Measurements from ENCODE around the gene PNLIPRP3.
A peak's percentile ranks its signal among the peaks of the same experiment; 100 is the strongest.
"Not testable (repeated sequence)": the region's sequence is repeated elsewhere in the genome, so short reads cannot be mapped to it uniquely, and the experiment has no call there.

Gene PNLIPRP3

DNA sequence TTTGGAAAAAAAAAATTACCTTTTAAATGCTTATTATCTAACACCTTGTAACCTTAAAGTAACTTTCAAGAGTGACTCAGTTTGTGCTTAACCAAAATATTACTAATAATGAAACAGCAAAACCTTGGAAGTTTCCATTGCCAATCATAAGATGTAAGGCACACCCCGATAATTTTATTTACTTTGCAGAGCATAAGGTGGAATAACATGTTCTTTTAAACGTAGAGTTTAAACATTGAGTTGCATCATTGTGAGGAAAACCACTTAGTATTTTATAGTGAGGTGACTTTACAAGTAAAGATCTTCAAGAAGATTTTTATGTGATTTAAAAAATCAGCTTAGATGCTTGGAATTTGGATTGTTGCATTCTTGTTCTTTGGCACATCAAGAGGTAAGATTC lies at the start of gene PNLIPRP3:
TSS of gene PNLIPRP3 (plus strand) at position 177 of the 400 bp plus-strand sequence. CDS start at position 343, 166 bp downstream.
- DNase-seq: no peak

DNA sequence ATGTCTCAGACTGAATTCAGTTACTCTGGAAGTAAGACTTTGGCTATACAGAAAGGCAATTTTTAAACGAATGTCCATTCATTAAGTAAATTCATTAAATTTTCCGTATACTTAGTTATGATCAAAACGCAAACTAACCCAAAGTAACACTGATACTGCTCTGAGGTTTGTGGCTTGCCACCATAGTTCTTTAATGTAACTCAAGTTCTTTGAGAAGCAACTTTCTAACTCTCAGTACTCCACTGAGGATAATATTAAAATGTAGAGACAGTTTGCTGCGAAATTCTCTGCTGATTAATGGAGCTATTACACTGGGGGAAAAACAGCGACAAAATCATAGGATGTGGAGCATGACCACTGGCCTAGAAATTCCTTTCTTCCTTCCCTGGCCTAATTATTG lies 45.4 kb upstream of the PNLIPRP3 start:
- DNase-seq: no peak

- DNase-seq: no peak
Measured at GRCh38 chr10:116385311-116385710, 42.3 kb upstream of the PNLIPRP3 start.

DNA sequence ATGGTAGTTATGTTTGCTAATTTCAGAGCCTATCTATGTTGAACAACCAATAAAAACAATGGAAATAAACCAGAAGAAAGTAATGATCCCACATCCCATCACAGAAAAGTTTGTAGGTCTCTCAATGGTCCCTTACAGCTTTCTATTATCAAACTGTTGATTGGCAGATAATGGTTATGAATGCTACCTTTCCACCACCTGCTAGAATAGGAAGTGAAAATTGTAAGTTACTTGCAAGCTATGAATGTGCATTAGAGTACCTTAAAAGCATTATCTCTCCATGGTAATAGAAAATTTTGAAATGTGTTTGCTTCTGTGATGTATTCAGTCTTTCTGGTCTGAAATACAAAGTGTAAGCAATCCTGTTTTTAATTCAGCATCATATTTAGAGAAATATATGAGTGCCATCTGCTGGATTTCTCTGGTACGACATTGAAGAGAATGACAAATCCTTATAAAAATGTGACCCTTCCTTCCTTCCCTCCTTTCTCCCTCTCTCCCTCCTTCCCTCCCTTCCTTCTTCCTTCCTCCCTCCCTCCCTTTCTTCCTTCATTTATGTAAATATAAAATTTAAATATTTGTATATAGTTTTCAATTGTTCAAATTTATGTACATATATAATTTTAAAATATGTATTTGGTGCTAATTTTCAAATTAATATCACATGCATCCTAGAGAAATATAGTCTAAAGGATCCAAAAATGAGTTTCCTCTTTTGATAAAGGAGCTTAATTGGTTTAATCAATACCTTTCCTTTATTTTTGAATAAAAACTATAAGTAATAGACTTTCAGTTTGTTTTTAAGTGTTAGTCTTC lies 41.4 kb upstream of the PNLIPRP3 start:
- peak; percentile 37 for DNase-seq

DNA sequence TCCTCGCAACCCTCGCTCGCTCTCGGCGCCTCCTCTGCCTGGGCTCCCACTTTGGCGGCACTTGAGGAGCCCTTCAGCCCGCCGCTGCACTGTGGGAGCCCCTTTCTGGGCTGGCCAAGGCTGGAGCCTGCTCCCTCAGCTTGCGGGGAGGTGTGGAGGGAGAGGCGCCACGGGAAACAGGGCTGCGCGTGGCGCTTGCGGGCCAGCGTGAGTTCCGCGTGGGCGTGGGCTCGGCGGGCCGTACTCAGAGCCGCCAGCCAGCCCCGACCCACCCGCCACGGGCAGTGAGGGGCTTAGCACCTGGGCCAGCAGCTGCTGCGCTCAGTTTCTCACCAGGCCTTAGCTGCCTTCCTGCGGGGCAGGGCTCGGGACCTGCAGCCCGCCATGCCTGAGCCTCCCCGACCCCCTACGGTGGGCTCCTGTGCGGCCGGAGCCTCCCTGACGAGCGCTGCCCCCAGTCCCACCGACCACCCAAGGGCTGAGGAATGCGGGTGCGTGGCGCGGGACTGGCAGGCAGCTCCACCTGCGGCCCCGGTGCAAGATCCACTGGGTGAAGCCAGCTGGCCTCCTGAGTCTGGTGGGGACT lies 34.3 kb upstream of the PNLIPRP3 start:
- not testable (repeated sequence) for DNase-seq

DNA sequence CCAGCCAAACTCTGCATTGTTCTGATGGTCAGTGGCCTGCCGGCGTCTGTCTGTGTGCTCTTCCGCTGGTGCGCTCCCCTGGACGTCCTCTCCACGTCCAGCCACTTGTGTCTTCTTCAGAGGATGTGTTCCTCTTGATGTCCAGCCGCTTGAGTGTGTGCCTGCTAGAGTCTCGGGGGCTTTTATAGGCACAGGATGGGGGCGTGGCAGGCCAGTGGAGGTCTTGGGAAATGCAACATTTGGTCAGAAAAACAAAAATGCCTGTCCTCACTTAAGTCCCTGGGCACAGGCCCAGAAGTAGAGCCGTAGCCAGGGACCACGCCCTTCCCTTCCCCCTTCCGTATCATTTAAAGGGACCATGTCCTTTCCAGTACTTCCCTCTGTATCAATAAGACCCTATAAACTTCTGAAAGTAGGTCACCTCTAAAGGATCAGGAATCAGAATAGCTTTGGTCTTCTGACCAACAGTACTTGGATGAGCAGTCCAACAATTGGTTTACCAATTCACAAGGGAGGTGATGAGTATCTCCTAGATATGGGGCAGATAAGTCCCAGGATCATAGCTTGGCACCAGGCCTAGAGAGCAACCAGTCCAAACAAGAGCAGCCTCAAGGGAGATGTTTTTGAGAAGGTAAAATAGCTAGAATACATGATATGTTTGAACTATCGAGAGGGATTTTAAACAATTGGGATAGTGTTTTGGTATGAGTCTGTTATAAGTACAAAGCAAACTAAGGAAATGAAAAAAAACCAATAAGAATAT lies 32.2 kb upstream of the PNLIPRP3 start:
- no peak for DNase-seq

- no peak for DNase-seq
Measured at GRCh38 chr10:116398224-116398623, 29.4 kb upstream of the PNLIPRP3 start.

- DNase-seq: no peak
Measured at GRCh38 chr10:116402858-116403257, 24.8 kb upstream of the PNLIPRP3 start.

GRCh38 chr10:116403740-116404250 lies 23.9 kb upstream of the PNLIPRP3 start:
- DNase-seq: peak; percentile 11

DNA sequence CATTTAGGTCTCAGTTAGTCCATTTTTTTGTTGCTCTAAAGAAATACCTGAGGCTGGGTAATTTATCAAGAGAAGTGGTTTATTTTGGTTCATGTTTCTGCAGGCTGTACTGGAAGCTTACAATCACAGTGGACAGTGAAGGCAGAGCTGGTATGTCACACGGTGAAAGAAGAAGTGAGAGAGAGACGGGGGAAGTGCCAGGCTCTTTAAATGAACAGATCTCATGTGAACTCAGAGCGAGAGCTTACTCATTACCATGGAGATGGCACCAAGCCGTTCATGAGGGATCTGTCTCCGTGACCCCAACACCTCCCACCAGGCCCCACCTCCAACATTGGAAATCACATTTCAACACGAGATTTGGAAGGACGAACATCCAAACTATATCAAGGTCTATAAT lies 18.9 kb upstream of the PNLIPRP3 start:
- DNase-seq: no peak

GRCh38 chr10:116410351-116410750 lies 17.3 kb upstream of the PNLIPRP3 start:
- no peak for DNase-seq

GRCh38 chr10:116417821-116418220 lies 9.8 kb upstream of the PNLIPRP3 start:
- peak; percentile 9 for DNase-seq

DNA sequence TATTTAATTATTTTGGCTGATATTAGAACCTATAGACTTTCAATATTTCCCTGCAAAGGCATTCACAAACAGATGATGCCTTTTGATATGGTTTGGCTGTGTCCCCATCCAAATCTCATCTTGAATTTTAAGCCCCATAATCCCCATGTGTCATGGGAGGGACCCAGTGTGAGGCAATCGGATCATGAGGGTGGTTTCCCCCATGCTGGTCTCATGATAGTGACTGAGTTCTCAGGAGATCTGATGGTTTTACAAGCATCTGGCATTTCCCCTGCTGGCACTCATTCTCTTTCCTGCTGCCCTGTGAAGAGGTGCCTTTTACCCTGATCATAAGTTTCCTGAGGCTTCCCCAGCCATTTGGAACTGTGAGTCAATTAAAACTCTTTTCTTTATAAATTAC lies 9.3 kb upstream of the PNLIPRP3 start:
- DNase-seq: no peak

- DNase-seq: no peak
Measured at GRCh38 chr10:116421815-116422214, 5.8 kb upstream of the PNLIPRP3 start.

DNA sequence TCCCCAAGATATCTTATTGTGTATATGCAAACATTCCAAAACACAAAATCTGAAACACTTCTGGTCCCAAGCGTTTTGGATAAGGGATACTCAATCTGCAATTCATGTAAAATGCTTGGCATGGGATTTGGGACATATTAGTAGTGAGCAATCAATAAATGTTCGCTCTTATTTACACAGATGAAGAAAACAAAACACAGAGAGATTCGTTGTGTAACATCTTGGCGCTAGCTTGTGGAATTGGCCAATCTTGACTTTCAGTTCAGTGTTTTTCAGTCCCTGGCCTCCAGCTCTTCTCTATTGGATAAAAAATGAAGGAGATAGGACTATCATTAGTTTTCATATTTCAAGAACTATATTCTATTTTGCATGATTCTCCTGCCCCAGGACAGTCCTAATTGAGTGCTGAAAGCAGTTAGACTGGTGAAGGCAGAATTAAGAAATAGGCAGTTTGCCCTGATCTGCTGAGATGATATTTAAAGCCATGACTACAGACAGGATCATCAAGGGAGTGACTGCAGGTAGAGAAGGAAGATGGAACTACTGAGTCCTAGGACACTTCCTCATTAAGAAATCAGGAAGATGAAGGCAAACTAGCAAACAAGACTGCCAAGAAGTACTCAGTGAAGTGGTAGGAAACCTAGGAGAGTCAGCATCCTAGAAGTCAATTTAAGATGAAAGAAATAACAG lies 1.8 kb downstream of the PNLIPRP3 start:
- no peak for DNase-seq

- DNase-seq: no peak
Measured at GRCh38 chr10:116430288-116430687, 2.6 kb downstream of the PNLIPRP3 start.

- no peak for DNase-seq
Measured at GRCh38 chr10:116431598-116431997, 4.0 kb downstream of the PNLIPRP3 start.

GRCh38 chr10:116437076-116437692 lies 9.5 kb downstream of the PNLIPRP3 start:
- DNase-seq: no peak

DNA sequence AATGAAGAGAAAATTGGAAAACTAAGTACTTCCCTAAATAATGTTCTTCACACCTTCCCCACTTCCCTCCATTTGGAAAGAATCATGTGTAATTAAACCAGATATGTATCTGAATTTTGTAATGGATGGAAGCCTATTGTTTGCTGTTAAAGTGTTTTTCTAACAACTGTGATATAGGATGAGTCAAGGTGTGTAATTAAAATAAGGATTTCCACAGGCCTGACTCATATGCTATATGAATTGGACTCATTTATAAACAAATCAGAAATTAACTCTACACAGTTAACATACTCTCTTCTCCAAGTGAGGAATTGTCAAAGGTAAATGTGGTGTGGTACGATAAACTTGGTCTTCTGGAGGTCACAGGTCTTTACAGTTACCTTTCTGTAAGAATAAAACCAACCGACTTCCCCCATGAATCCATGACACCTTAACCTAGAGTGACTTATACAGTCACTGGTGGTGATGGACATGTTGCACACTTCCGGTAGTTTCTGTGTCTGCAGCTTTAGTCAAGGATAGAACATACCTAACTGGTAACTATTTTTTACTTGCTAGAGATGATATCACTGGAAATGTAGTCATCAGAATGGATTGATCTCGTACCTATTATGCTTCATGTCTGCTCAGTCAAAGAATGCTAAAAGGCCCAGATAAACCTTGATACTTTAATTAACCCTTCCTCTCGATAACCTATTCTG lies 12.8 kb downstream of the PNLIPRP3 start:
- DNase-seq: no peak

DNA sequence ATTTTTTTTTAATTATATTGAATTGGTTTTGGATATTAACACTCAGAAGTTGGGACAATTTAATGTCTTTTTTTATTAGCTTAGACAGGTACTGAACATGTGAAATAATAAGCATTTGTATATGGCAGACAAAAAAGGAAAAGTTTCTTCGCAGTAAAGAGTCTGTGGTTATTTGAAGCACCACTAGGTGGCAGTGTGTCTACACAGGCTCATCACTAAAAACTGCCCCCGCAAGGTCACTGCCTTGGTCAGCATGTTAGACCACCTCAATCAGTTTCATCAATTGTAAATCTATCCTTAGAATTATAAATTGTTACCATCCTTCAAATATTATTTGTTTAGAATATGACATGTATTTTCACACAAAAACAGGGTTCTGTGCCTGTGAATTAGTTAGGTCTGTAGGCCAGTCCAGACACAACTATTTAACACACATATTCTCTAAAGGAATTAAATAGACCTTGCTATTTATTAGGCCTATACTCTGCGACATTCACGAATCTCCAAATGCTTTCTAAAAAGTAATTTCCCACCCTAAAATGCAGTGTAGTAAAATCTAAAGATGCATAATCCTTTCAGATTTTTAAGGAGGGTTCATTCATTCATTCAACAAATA lies 17.0 kb downstream of the PNLIPRP3 start:
- peak; percentile 21 for DNase-seq

GRCh38 chr10:116450861-116451260 lies 23.2 kb downstream of the PNLIPRP3 start:
- no peak for DNase-seq

All from fibroblast of skin of right biceps (primary cell).